Astrocyte (in vitro differentiated cells and primary cell): Measurements from ENCODE around the gene ZBTB7A. TPM values are rescaled to one million over a fixed set of nuclear protein-coding genes. Genes with fewer than 3 reads are reported as not detected.

Experiments used
- DNase-seq: peaks from one replicate; pipeline ENCODE4 v3.0.0-alpha.2; 2010; ENCODE audit warnings: low read depth
- FAIRE-seq: peaks from 2 replicates; lab custom pipeline; 2011; peaks lifted over from hg19 to GRCh38; lab: Jason Lieb, UNC
- H2AFZ ChIP-seq: 2 replicates; pipeline ENCODE4 v1.6.0; 2012; ENCODE audit warnings: low read depth, low read length, inconsistent platforms
- H3K27ac ChIP-seq: 2 replicates; pipeline ENCODE4 v1.5.1; 2011; ENCODE audit warnings: low read depth, low read length, inconsistent platforms
- H3K27me3 ChIP-seq: 2 replicates; pipeline ENCODE4 v1.6.0; 2011; ENCODE audit warnings: low read length, inconsistent platforms; ENCODE audit not compliant: insufficient read depth
- H3K36me3 ChIP-seq: 2 replicates; pipeline ENCODE4 v1.5.1; 2011; ENCODE audit warnings: low read length, inconsistent platforms; ENCODE audit not compliant: insufficient read depth
- H3K4me1 ChIP-seq: 2 replicates; pipeline ENCODE4 v1.5.1; 2011; ENCODE audit warnings: low read length, inconsistent platforms; ENCODE audit not compliant: insufficient read depth
- H3K4me2 ChIP-seq: 2 replicates; pipeline ENCODE4 v1.6.0; 2012; ENCODE audit warnings: low read length, inconsistent platforms
- H3K4me3 ChIP-seq: 2 replicates; pipeline ENCODE4 v1.5.1; 2011; ENCODE audit warnings: low read depth, mild to moderate bottlenecking, low read length, inconsistent platforms; ENCODE audit not compliant: insufficient read depth
- H3K79me2 ChIP-seq: 2 replicates; pipeline ENCODE4 v1.6.0; 2012; ENCODE audit warnings: mild to moderate bottlenecking, low read length, inconsistent platforms; ENCODE audit not compliant: insufficient read depth
- H3K9ac ChIP-seq: 2 replicates; pipeline ENCODE4 v1.6.0; 2012; ENCODE audit warnings: mild to moderate bottlenecking, low read length, inconsistent platforms
- H3K9me3 ChIP-seq: 2 replicates; pipeline ENCODE4 v1.5.1; 2012; ENCODE audit warnings: low read depth, mild to moderate bottlenecking, low read length, inconsistent platforms; ENCODE audit not compliant: insufficient read depth
- H4K20me1 ChIP-seq: 2 replicates; pipeline ENCODE4 v1.6.0; 2012; ENCODE audit warnings: low read length, inconsistent platforms; ENCODE audit not compliant: insufficient read depth
- H3K27ac Mint-ChIP-seq: one replicate; pipeline ENCODE4 v1.8.0; 2021; ENCODE audit warnings: mild to moderate bottlenecking, mixed read lengths; ENCODE audit not compliant: unreplicated experiment
- H3K27me3 Mint-ChIP-seq: one replicate; pipeline ENCODE4 v1.8.0; 2021; ENCODE audit warnings: low read depth, mixed read lengths; ENCODE audit not compliant: unreplicated experiment
- H3K36me3 Mint-ChIP-seq: one replicate; pipeline ENCODE4 v1.8.0; 2021; ENCODE audit warnings: low read depth, mixed read lengths; ENCODE audit not compliant: unreplicated experiment
- H3K4me1 Mint-ChIP-seq: one replicate; pipeline ENCODE4 v1.8.0; 2021; ENCODE audit warnings: low read depth, mixed read lengths; ENCODE audit not compliant: unreplicated experiment
- H3K4me3 Mint-ChIP-seq: one replicate; pipeline ENCODE4 v1.8.0; 2021; ENCODE audit warnings: mild to moderate bottlenecking, moderate library complexity, mixed read lengths; ENCODE audit not compliant: unreplicated experiment
- H3K9me3 Mint-ChIP-seq: one replicate; pipeline ENCODE4 v1.8.0; 2021; ENCODE audit warnings: mild to moderate bottlenecking, mixed read lengths; ENCODE audit not compliant: unreplicated experiment
- EZH2 ChIP-seq: IDR thresholded peaks from 2 replicates; pipeline ENCODE4 v1.6.1; 2012; ENCODE audit warnings: mild to moderate bottlenecking, low read length, inconsistent platforms; ENCODE audit not compliant: insufficient read depth
- total RNA-seq: library from RNA; stranded (reverse); gene quantifications from 2 replicates; pipeline ENCODE4 v1.2.1, GENCODE V29; 2021
- TF ChIP-seq, protein P1 (sequence below): IDR thresholded peaks from 2 replicates; pipeline ENCODE4 v1.5.1; 2011; ENCODE audit warnings: low read depth, mild to moderate bottlenecking, inconsistent platforms, low read length, moderate library complexity; ENCODE audit not compliant: insufficient read depth

The ZBTB7A gene
- total RNA-seq, 1 donor from 2014 or later, result 24.3 TPM

DNA sequence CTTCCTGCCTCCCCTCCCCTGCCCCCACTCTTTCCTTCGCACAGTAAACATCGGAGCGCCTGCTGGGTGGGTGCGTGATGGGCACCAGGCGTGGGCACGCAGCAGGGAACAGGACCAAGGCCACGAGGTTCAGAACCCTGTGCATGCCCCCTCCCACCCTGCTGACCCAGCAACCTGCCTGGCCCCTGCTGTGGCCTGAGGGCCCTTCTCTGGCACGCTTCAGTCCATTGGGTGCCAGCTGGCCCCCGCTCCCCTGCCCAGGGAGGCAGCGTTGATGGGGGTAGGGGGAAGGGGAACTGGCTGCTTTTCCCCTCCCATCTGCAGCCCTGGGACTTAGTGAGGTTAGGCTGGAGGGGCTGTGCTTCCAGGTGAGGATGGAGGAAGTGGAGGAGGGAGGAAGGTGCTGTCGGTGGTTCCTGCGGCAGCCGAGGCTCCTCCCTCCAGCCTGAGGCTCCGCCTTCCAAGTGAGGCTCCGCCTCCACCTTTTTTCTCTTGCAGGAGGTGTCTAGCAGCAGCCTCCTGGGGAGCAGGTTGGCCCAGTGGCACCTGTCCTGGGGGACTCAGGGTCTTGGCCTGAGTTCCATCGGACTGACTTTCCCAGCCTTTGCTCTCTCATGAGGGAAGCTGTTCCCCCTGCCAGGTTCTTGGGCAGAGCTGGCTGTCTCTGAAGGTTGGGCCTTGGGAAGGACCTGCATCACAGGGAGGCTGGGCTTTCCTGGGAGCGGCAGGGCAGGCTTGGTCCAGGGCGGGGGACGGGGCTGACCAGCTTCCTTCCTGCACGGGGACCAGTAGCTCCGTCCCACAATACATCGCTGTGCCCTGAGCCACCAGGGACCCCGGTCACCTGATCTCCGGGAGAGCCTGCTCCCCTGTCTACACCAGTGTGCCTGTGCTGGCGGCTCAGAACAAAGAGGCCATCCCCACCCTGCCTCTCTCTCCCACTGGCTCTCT is 51.9 kb downstream of the ZBTB7A start:
- Histone ChIP-seq H4K20me1 (peaks cover 87% of the 10 kb centered on the region), H3K4me2 (no peak overlapping the region), H3K4me3 (no peak overlapping the region), H3K27ac (no peak overlapping the region), H3K9me3 (no peaks in the 10 kb centered on the region), H2AFZ (no peak overlapping the region), H3K27me3 (no peaks in the 10 kb centered on the region), H3K36me3 (no peaks in the 10 kb centered on the region), H3K79me2 (peaks cover 86% of the 10 kb centered on the region), H3K4me1 (no peaks in the 10 kb centered on the region), H3K9ac (no peak overlapping the region)
- Mint-ChIP-seq H3K9me3 (no peaks in the 10 kb centered on the region), H3K4me3 (no peak overlapping the region), H3K4me1 (peaks cover 2% of the 10 kb centered on the region), H3K27me3 (no peaks in the 10 kb centered on the region), H3K27ac (no peak overlapping the region), H3K36me3 (peaks cover 1% of the 10 kb centered on the region)
- no peak for DNase-seq
- no peak for FAIRE-seq
- TF ChIP-seq, protein P1, sequence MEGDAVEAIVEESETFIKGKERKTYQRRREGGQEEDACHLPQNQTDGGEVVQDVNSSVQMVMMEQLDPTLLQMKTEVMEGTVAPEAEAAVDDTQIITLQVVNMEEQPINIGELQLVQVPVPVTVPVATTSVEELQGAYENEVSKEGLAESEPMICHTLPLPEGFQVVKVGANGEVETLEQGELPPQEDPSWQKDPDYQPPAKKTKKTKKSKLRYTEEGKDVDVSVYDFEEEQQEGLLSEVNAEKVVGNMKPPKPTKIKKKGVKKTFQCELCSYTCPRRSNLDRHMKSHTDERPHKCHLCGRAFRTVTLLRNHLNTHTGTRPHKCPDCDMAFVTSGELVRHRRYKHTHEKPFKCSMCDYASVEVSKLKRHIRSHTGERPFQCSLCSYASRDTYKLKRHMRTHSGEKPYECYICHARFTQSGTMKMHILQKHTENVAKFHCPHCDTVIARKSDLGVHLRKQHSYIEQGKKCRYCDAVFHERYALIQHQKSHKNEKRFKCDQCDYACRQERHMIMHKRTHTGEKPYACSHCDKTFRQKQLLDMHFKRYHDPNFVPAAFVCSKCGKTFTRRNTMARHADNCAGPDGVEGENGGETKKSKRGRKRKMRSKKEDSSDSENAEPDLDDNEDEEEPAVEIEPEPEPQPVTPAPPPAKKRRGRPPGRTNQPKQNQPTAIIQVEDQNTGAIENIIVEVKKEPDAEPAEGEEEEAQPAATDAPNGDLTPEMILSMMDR, result no peak
- no peak for TF ChIP-seq EZH2

DNA sequence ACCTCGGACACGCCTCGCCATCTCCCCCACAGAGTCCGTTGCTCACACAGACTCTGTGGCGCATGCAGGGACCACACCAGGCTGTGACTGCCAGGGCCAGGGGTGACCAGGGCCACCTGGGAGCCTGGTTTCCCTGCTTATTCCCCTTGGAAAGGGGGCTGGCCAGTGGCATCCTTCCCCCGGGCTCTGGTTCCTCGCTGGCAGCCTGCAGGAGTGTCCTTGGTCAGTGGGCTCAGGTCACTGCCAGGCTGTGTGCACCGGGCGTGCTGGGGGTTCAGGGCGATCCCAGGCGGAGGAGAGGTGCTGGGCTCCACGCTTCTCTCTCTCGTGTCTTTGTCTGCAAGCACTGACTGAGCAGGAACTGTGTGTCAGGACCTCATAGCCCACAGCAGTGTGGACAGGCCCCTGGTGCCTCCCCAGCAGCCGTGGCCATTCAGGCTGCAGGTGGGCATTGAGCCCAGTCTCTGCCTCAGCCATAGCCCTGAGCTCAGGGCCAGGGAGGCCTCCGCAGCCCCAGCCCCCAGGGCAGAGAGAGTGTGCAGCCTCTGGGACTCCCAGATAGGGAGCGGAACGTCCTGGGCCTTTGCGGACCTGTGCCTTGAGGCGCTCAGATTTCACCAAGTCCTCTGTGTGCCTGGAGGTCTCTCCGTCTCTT is 52.7 kb downstream of the ZBTB7A start:
- TF ChIP-seq, protein P1, result no peak
- TF ChIP-seq EZH2, result no peak
- no peak for DNase-seq
- H3K36me3 ChIP-seq, result no peaks in the 10 kb centered on the region
- H3K27ac ChIP-seq, result no peak overlapping the region
- FAIRE-seq, result no peak
- H3K4me1 ChIP-seq, result no peaks in the 10 kb centered on the region
- peaks cover 88% of the 10 kb centered on the region for H3K79me2 ChIP-seq
- no peaks in the 10 kb centered on the region for H3K27me3 ChIP-seq
- H3K9me3 Mint-ChIP-seq, result no peaks in the 10 kb centered on the region
- no peak overlapping the region for H3K27ac Mint-ChIP-seq
- H3K27me3 Mint-ChIP-seq, result no peaks in the 10 kb centered on the region
- H4K20me1 ChIP-seq, result peaks cover 90% of the 10 kb centered on the region
- no peak overlapping the region for H2AFZ ChIP-seq
- peaks cover 4% of the 10 kb centered on the region for H3K4me1 Mint-ChIP-seq
- no peak overlapping the region for H3K4me3 Mint-ChIP-seq
- H3K36me3 Mint-ChIP-seq, result peaks cover 1% of the 10 kb centered on the region
- H3K4me3 ChIP-seq, result no peak overlapping the region
- no peak overlapping the region for H3K9ac ChIP-seq
- H3K4me2 ChIP-seq, result no peak overlapping the region
- H3K9me3 ChIP-seq, result no peaks in the 10 kb centered on the region
